Ovary (tissue), 3 donors: ENCODE results near the gene FAM131A.

Experiments used
- EP300 ChIP-seq: sonication (generic); formaldehyde crosslinking; IDR thresholded peaks from one replicate; pipeline ENCODE4 v1.6.1; 2017; ENCODE audit warnings: antibody characterized with exemption
- POLR2A ChIP-seq: fragments of 450-650 bp; IDR thresholded peaks from one replicate; pipeline ENCODE4 v1.6.1; 2017; ENCODE audit warnings: antibody characterized with exemption, mild to moderate bottlenecking, moderate library complexity
- TF ChIP-seq, protein P1 (sequence below), 3 donors: fragments of 450-650 bp in 2 of 3; fragments of 200-600 bp in 1 of 3; IDR thresholded peaks; one replicate each; pipeline versions ENCODE4 v1.5.1 to v1.8.0; 2016 to 2022; ENCODE audit warnings: antibody characterized with exemption in 3 of 3, mild to moderate bottlenecking in 1 of 3
- donor health status: DM: no; HTN: no; CAD: no.

GRCh38 chr3:184323696-184324095 lies 13.7 kb upstream of the FAM131A start:
- no peak for TF ChIP-seq POLR2A
- TF ChIP-seq, protein P1, sequence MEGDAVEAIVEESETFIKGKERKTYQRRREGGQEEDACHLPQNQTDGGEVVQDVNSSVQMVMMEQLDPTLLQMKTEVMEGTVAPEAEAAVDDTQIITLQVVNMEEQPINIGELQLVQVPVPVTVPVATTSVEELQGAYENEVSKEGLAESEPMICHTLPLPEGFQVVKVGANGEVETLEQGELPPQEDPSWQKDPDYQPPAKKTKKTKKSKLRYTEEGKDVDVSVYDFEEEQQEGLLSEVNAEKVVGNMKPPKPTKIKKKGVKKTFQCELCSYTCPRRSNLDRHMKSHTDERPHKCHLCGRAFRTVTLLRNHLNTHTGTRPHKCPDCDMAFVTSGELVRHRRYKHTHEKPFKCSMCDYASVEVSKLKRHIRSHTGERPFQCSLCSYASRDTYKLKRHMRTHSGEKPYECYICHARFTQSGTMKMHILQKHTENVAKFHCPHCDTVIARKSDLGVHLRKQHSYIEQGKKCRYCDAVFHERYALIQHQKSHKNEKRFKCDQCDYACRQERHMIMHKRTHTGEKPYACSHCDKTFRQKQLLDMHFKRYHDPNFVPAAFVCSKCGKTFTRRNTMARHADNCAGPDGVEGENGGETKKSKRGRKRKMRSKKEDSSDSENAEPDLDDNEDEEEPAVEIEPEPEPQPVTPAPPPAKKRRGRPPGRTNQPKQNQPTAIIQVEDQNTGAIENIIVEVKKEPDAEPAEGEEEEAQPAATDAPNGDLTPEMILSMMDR (IDR thresholded peaks at IDR 0.05): no peak
- no peak for TF ChIP-seq EP300
